Right cardiac atrium (tissue), 5 donors: Measurements from ENCODE around the gene STX1A. TPM values are rescaled to one million over a fixed set of nuclear protein-coding genes. Genes with fewer than 3 reads are reported as not detected.

ENCODE experiments used
- ATAC-seq, 2 donors: fragments of 200-7000 bp; cut with Tn5 transposase; one replicate each; pipeline versions ENCODE4 v1.8.0 to v1.9.1; 2020; ENCODE audit warnings: moderate library complexity in 2 of 2, mild to moderate bottlenecking in 1 of 2
- DNase-seq, 3 donors: peaks; one replicate each; pipeline ENCODE4 v3.0.0-alpha.2; 2020
- H3K27ac ChIP-seq: one replicate; pipeline ENCODE4 v1.5.1; 2013; ENCODE audit warnings: mild to moderate bottlenecking, low read length, control low read depth, moderate library complexity
- H3K27me3 ChIP-seq: one replicate; pipeline ENCODE4 v1.6.1; 2013; ENCODE audit not compliant: control insufficient read depth, insufficient read depth
- H3K4me1 ChIP-seq: one replicate; pipeline ENCODE4 v1.6.1; 2013; ENCODE audit warnings: low read length; ENCODE audit not compliant: control insufficient read depth, insufficient read depth
- H3K4me3 ChIP-seq: one replicate; pipeline ENCODE4 v1.5.1; 2013; ENCODE audit warnings: low read length, control low read depth
- H3K9me3 ChIP-seq: one replicate; pipeline ENCODE4 v1.6.1; 2013; ENCODE audit warnings: low read length; ENCODE audit not compliant: control insufficient read depth
- WGBS: extraction: QIAGEN DNeasy Blood & Tissue Kit; methylation state at CpG from one replicate; pipeline ENCODE4 v1.1.7; 2013; 5-methylcytosine and 5-hydroxymethylcytosine counted together
- intact Hi-C, 4 donors: fragments of 100-400 bp; cut with DNase I; formaldehyde crosslinking; loops; one replicate each; pipeline versions ENCODE4 v1.11.0 to v1.14.0; 2022 to 2023
- polyA plus RNA-seq: library from polyadenylated mRNA; stranded (reverse); fragments of 200-250 nt; gene quantifications from one replicate; pipeline ENCODE4 v1.2.3, GENCODE V29; 2013
- total RNA-seq, 4 donors: library from RNA; stranded (reverse); fragmentation: NEBNext Ultra II Directional; extraction: Animal tissue kit (Norgen Biotek cat#: 25700); gene quantifications; one replicate each; pipeline ENCODE4 v1.2.1, GENCODE V29; 2021
- donor health status: healthy with polysubstance abuse.
- donor health status: DM: no; HTN: yes; CAD: no.
- donor health status: DM: no; HTN: no; CAD: no.
- donor health status: DM: no; HTN: yes; CAD: no; lungs with severe emphysema.
- donor health status: DM: yes; HTN: yes; CAD: no.

STX1A gene
- total and polyA plus RNA-seq, 5 donors, result 1.7 to 3.1 (median 1.8) TPM

- WGBS, result 27% methylated on average over 35 of the region's 35 CpGs
- intact Hi-C loops, result no loop called here
- Histone ChIP-seq H3K4me3 (no peak overlapping the region), H3K4me1 (peaks cover 5% of the 10 kb centered on the region), H3K27ac (no peak overlapping the region), H3K9me3 (no peaks in the 10 kb centered on the region), H3K27me3 (no peaks in the 10 kb centered on the region)
- ATAC-seq (no peak), DNase-seq (peak; percentile 34 to 77 (median 71))
Measured at GRCh38 chr7:73742753-73743641, 23.5 kb upstream of the STX1A start.

- DNase-seq (no peak), ATAC-seq (no peak)
- WGBS, result 54% methylated on average over 7 of the region's 7 CpGs
- H3K27ac ChIP-seq, result no peak overlapping the region
- intact Hi-C loops, result no loop called here
- H3K9me3 ChIP-seq, result no peaks in the 10 kb centered on the region
- no peaks in the 10 kb centered on the region for H3K27me3 ChIP-seq
- peaks cover 5% of the 10 kb centered on the region for H3K4me1 ChIP-seq
- H3K4me3 ChIP-seq, result no peak overlapping the region
Measured at GRCh38 chr7:73742338-73742752, 22.9 kb upstream of the STX1A start.

GRCh38 chr7:73741600-73741999, 22.1 kb upstream of the STX1A start:
- no peak for DNase-seq
- H3K4me3 ChIP-seq, result no peak overlapping the region
- no peaks in the 10 kb centered on the region for H3K9me3 ChIP-seq
- WGBS, result 88% methylated on average over 5 of the region's 5 CpGs
- peaks cover 5% of the 10 kb centered on the region for H3K4me1 ChIP-seq
- no peaks in the 10 kb centered on the region for H3K27me3 ChIP-seq
- H3K27ac ChIP-seq, result no peak overlapping the region
- no peak for ATAC-seq
- intact Hi-C loops, result no loop called here

- peaks cover 5% of the 10 kb centered on the region for H3K4me1 ChIP-seq
- no peak for ATAC-seq
- H3K4me3 ChIP-seq, result no peak overlapping the region
- WGBS, result 68% methylated on average over 5 of the region's 5 CpGs
- H3K27ac ChIP-seq, result no peak overlapping the region
- intact Hi-C loops, result no loop called here
- H3K9me3 ChIP-seq, result no peaks in the 10 kb centered on the region
- no peaks in the 10 kb centered on the region for H3K27me3 ChIP-seq
- no peak for DNase-seq
Measured at GRCh38 chr7:73740771-73741170, 21.3 kb upstream of the STX1A start.

GRCh38 chr7:73740212-73740611, 20.7 kb upstream of the STX1A start:
- intact Hi-C loops, result no loop called here
- no peaks in the 10 kb centered on the region for H3K9me3 ChIP-seq
- H3K4me3 ChIP-seq, result no peak overlapping the region
- H3K27me3 ChIP-seq, result no peaks in the 10 kb centered on the region
- ATAC-seq (no peak), DNase-seq (no peak)
- 82% methylated on average over 7 of the region's 7 CpGs for WGBS
- no peak overlapping the region for H3K27ac ChIP-seq
- H3K4me1 ChIP-seq, result peaks cover 5% of the 10 kb centered on the region

- intact Hi-C loops, result no loop called here
- Histone ChIP-seq H3K9me3 (no peaks in the 10 kb centered on the region), H3K27ac (no peak overlapping the region), H3K27me3 (no peaks in the 10 kb centered on the region), H3K4me1 (peaks cover 5% of the 10 kb centered on the region), H3K4me3 (peak overlapping the region; percentile 42)
- 51% methylated on average over 13 of the region's 13 CpGs for WGBS
- DNase-seq (peak in 1 of 3 donors; percentile 64), ATAC-seq (no peak)
Measured at GRCh38 chr7:73739387-73739767, 19.9 kb upstream of the STX1A start.

- Histone ChIP-seq H3K4me3 (peak within 1 kb of the TSS; percentile 42), H3K27me3 (no peaks in the 10 kb centered on the region), H3K4me1 (peaks cover 5% of the 10 kb centered on the region), H3K27ac (peak within 1 kb of the TSS; percentile 54), H3K9me3 (no peaks in the 10 kb centered on the region)
- intact Hi-C loops, result no loop called here
- ATAC-seq (peak; percentile 93 to 95), DNase-seq (peak; percentile 96 to 99 (median 98))
- WGBS, result under 1% methylated on average over 84 of the region's 84 CpGs
Measured at GRCh38 chr7:73738612-73739386, 19.3 kb upstream of the STX1A start, which contains the start of gene ABHD11. Gene ABHD11, minus strand, starts transcription at chr7:73738802. Its CDS starts 32 bp downstream, at chr7:73738770.

- Histone ChIP-seq H3K4me1 (peaks cover 5% of the 10 kb centered on the region), H3K4me3 (peak overlapping the region; percentile 42), H3K9me3 (no peaks in the 10 kb centered on the region), H3K27me3 (no peaks in the 10 kb centered on the region), H3K27ac (peak overlapping the region; percentile 54)
- DNase-seq (peak in 2 of 3 donors; percentile 57 to 85), ATAC-seq (peak; percentile 44 to 63)
- intact Hi-C loops, result no loop called here
- WGBS, result under 1% methylated on average over 24 of the region's 24 CpGs
Measured at GRCh38 chr7:73738220-73738611, 18.7 kb upstream of the STX1A start.

- H3K27ac ChIP-seq, result no peak overlapping the region
- H3K4me3 ChIP-seq, result peak overlapping the region; percentile 42
- WGBS, result 74% methylated on average over 17 of the region's 17 CpGs
- ATAC-seq, result no peak
- peaks cover 1% of the 10 kb centered on the region for H3K4me1 ChIP-seq
- intact Hi-C loops, result no loop called here
- H3K9me3 ChIP-seq, result no peaks in the 10 kb centered on the region
- peak; percentile 25 to 61 (median 60) for DNase-seq
- no peaks in the 10 kb centered on the region for H3K27me3 ChIP-seq
Measured at GRCh38 chr7:73737491-73738219, 18.2 kb upstream of the STX1A start.

GRCh38 chr7:73736885-73737284, 17.4 kb upstream of the STX1A start:
- 96% methylated on average over 14 of the region's 14 CpGs for WGBS
- no peaks in the 10 kb centered on the region for H3K4me1 ChIP-seq
- no peak overlapping the region for H3K4me3 ChIP-seq
- no peaks in the 10 kb centered on the region for H3K27me3 ChIP-seq
- DNase-seq (no peak), ATAC-seq (no peak)
- H3K27ac ChIP-seq, result no peak overlapping the region
- intact Hi-C loops, result no loop called here
- H3K9me3 ChIP-seq, result no peaks in the 10 kb centered on the region
